ENCODE data around the gene CPB2. TPM values are rescaled to one million over a fixed set of nuclear protein-coding genes. Genes with fewer than 3 reads are reported as not detected.

The CPB2 gene
- total RNA-seq, 1 experiment from 2014 or later: not detected

DNA sequence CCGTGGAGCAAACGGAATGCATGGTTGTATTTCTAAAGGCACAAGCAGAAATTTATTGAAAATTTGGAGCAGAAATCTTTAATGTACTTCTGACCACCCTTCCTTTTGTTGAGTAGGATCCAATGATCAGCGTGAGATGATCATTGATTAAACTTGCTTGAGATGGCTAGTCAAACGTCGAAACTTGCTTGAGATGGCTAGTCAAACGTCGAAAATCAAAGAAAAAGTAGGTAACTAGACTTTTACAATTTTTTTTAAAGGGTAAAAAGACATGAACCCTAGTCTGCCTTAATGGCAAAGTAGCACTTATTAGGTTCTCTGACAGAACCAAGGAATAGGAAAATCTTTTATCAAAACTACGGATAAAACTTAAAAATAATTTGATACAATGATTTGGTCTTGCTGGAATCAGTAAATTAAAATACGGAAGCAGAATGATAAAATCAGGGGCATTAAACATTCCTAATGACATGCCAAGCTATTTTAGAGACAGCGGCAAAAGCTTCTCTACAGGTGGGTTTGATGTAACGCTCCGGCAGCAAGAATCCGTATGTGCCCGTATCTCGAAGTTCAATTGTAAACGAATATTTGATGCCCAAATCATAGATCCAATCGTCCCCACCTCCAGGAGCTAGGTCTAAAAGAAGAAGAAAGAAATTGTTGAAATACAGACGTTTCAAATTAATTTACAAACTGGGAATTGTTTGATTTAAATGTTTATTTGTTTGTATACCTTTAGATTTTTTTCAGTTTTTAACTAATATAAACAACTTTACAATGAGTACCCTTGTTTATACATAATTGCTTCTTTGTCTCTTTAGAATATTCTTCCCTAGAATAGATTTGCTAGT lies 51.4 kb downstream of the CPB2 start:
- Mint-ChIP-seq H3K4me1 (ENCODE audit: insufficient read depth, unreplicated experiment) (peaks cover 15% of the 10 kb centered on the region), H3K36me3 (ENCODE audit: insufficient read depth, unreplicated experiment) (no peaks in the 10 kb centered on the region), H3K27me3 (ENCODE audit: insufficient read depth, unreplicated experiment) (no peaks in the 10 kb centered on the region), H3K27ac (ENCODE audit: low read depth, unreplicated experiment) (peak overlapping the region; percentile 99), H3K9me3 (ENCODE audit: unreplicated experiment) (no peaks in the 10 kb centered on the region), H3K4me3 (ENCODE audit: unreplicated experiment) (peak overlapping the region; percentile 92)
- no peak for DNase-seq (ENCODE audit: unreplicated experiment)
- CTCF ChIA-PET: interaction anchor here (1.0 kb wide), 1 partner anchor 16 kb away, joined by 3 read pairs; no protein-coding TSS in a partner anchor
- intact Hi-C loops (cut with micrococcal nuclease): loop anchor here (1.0 kb wide), 1 partner anchor 73 kb away; no protein-coding TSS in a partner anchor
- POLR2A ChIA-PET: interaction anchor here (0.6 to 2.9 kb wide), 15 partner anchors 7 to 542 kb away, joined by 3 to 17 read pairs (median 3); no protein-coding TSS in a partner anchor
- no peak for TF ChIP-seq CTCF (IDR thresholded peaks at IDR 0.05; ENCODE audit: unreplicated experiment)
- TSS peak; percentile 80 for BruUV-seq (replicated peaks)

- ChIA-PET POLR2A (interaction anchor here (0.7 to 2.9 kb wide), 24 partner anchors 8 to 543 kb away, joined by 3 to 17 read pairs (median 4); no protein-coding TSS in a partner anchor), CTCF (interaction anchor here (0.7 to 1.0 kb wide), 5 partner anchors 9 to 576 kb away, joined by 3 to 5 read pairs (median 3); no protein-coding TSS in a partner anchor)
- Mint-ChIP-seq H3K27ac (ENCODE audit: low read depth, unreplicated experiment) (peak within 1 kb of the TSS; percentile 99), H3K4me3 (ENCODE audit: unreplicated experiment) (peak within 1 kb of the TSS; percentile 92), H3K27me3 (ENCODE audit: insufficient read depth, unreplicated experiment) (no peaks in the 10 kb centered on the region), H3K4me1 (ENCODE audit: insufficient read depth, unreplicated experiment) (peaks cover 20% of the 10 kb centered on the region), H3K9me3 (ENCODE audit: unreplicated experiment) (no peaks in the 10 kb centered on the region), H3K36me3 (ENCODE audit: insufficient read depth, unreplicated experiment) (no peaks in the 10 kb centered on the region)
- BruUV-seq (replicated peaks): no TSS peak
- intact Hi-C loops (cut with micrococcal nuclease): loop anchor here (1.0 kb wide), 1 partner anchor 74 kb away; no protein-coding TSS in a partner anchor
- peak; percentile 20 for TF ChIP-seq CTCF (IDR thresholded peaks at IDR 0.05; ENCODE audit: unreplicated experiment)
- peak; percentile 97 for DNase-seq (ENCODE audit: unreplicated experiment)
Observed at GRCh38 chr13:46052319-46053161, 52.3 kb downstream of the CPB2 start, which contains the start of gene ZC3H13. Gene ZC3H13 (minus strand): TSS chr13:46052746. CDS start chr13:46045507, 7,239 bp downstream.

DNA sequence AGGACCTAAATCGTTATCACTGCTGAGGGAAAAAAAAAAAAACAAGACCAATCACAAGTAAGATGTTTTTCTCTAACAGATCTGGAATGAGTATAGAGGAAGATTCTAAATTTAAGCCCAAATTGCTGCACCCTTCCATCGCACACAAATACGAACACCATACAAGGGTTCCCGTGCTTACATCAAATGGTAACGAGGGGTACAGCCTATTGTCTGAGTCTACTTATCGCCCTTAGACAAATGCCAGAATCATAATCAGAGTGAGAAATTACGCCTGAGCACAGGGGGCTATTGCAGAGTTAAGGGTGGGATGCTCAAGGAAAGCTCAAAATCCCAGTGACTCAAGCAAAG lies 52.9 kb downstream of the CPB2 start:
- POLR2A ChIA-PET: interaction anchor here (0.7 to 2.9 kb wide), 20 partner anchors 9 to 544 kb away, joined by 3 to 17 read pairs (median 4); no protein-coding TSS in a partner anchor
- peak overlapping the region; percentile 92 for H3K4me3 Mint-ChIP-seq (ENCODE audit: unreplicated experiment)

More for the DNA sequence above, 52.9 kb downstream of the CPB2 start:
- no peak for DNase-seq (ENCODE audit: unreplicated experiment)
- peaks cover 20% of the 10 kb centered on the region for H3K4me1 Mint-ChIP-seq (ENCODE audit: insufficient read depth, unreplicated experiment)
- peak overlapping the region; percentile 99 for H3K27ac Mint-ChIP-seq (ENCODE audit: low read depth, unreplicated experiment)
- no TSS peak for BruUV-seq (replicated peaks)
- intact Hi-C loops (cut with micrococcal nuclease): no loop called here
- H3K36me3 Mint-ChIP-seq (ENCODE audit: insufficient read depth, unreplicated experiment): peaks cover 3% of the 10 kb centered on the region
- CTCF ChIA-PET: interaction anchor here (0.7 to 1.0 kb wide), 5 partner anchors 10 to 577 kb away, joined by 3 to 5 read pairs (median 3); no protein-coding TSS in a partner anchor
- no peaks in the 10 kb centered on the region for H3K9me3 Mint-ChIP-seq (ENCODE audit: unreplicated experiment)
- H3K27me3 Mint-ChIP-seq (ENCODE audit: insufficient read depth, unreplicated experiment): no peaks in the 10 kb centered on the region
- TF ChIP-seq CTCF (IDR thresholded peaks at IDR 0.05; ENCODE audit: unreplicated experiment): no peak
